IMR-90 (cell line): Measurements from ENCODE around the gene SLC19A2. TPM values are rescaled to one million over a fixed set of nuclear protein-coding genes. Genes with fewer than 3 reads are reported as not detected.

ENCODE experiments used
- ATAC-seq: fragments of 200-7000 bp; cut with Tn5 transposase; 2 replicates; pipeline ENCODE4 v1.9.1; 2020; ENCODE audit warnings: low read depth, mild to moderate bottlenecking, moderate library complexity
- BruUV-seq: library from RNA; stranded (reverse); fragments of 400-500 nt; replicated peaks from 2 replicates; lab custom pipeline; 2021; lab: Mats Ljungman, UMichigan
- CTCF ChIA-PET: fragments of 300-600 bp; formaldehyde crosslinking; extraction: SDS; loops from one replicate; lab custom pipeline; 2021; ENCODE audit warnings: antibody characterized with exemption; lab: Yijun Ruan, JAX
- POLR2A ChIA-PET: fragments of 300-600 bp; sonication (Branson Sonifier 250); formaldehyde crosslinking; loops from one replicate; lab custom pipeline; 2022; ENCODE audit warnings: antibody characterized with exemption; ENCODE audit not compliant: unreplicated experiment; lab: Charles Lee
- DNase-seq: peaks from one replicate; pipeline ENCODE4 v3.0.0; 2013
- H2AFZ ChIP-seq: replicated peaks from 2 replicates; pipeline ENCODE3; 2013; ENCODE audit warnings: low read length, mild to moderate bottlenecking; ENCODE audit not compliant: poor library complexity
- H2AK5ac ChIP-seq: 2 replicates; pipeline ENCODE4 v1.6.1; 2013; ENCODE audit warnings: low read depth, low read length, inconsistent platforms
- H2AK9ac ChIP-seq: replicated peaks from 2 replicates; pipeline ENCODE3; 2013; ENCODE audit warnings: mild to moderate bottlenecking, low read depth, low read length, moderate library complexity; ENCODE audit not compliant: poor library complexity
- H2BK120ac ChIP-seq: 2 replicates; pipeline ENCODE4 v1.6.1; 2013; ENCODE audit warnings: low read depth, low read length, inconsistent platforms
- H2BK15ac ChIP-seq: 3 replicates; pipeline ENCODE4 v1.6.1; 2013; ENCODE audit warnings: low read depth, low read length, inconsistent platforms
- H2BK20ac ChIP-seq: 2 replicates; pipeline ENCODE4 v1.6.1; 2013; ENCODE audit warnings: low read depth, mild to moderate bottlenecking, inconsistent platforms, low read length, moderate library complexity
- H2BK5ac ChIP-seq: 2 replicates; pipeline ENCODE4 v1.6.1; 2013; ENCODE audit warnings: mild to moderate bottlenecking, low read depth, low read length, inconsistent platforms; ENCODE audit not compliant: poor library complexity, severe bottlenecking
- H3K14ac ChIP-seq: replicated peaks from 2 replicates; pipeline ENCODE4 v1.6.1; 2013; ENCODE audit warnings: low read depth, low read length, inconsistent platforms
- H3K18ac ChIP-seq: 2 replicates; pipeline ENCODE4 v1.6.1; 2013; ENCODE audit warnings: low read depth, low read length, control low read depth
- H3K23ac ChIP-seq: 2 replicates; pipeline ENCODE4 v1.6.1; 2013; ENCODE audit warnings: low read depth, low read length, inconsistent platforms
- H3K27ac ChIP-seq: 2 replicates; pipeline ENCODE4 v1.5.1; 2013; ENCODE audit warnings: mild to moderate bottlenecking, control low read depth, low read length; ENCODE audit not compliant: insufficient read depth
- H3K27me3 ChIP-seq: 2 replicates; pipeline ENCODE4 v1.6.1; 2013; ENCODE audit warnings: low read length; ENCODE audit not compliant: control insufficient read depth, insufficient read depth
- H3K36me3 ChIP-seq: 2 replicates; pipeline ENCODE4 v1.6.1; 2013; ENCODE audit warnings: low read length, mixed read lengths; ENCODE audit not compliant: control insufficient read depth, insufficient read depth
- H3K4ac ChIP-seq: 2 replicates; pipeline ENCODE4 v1.6.1; 2013; ENCODE audit warnings: low read depth, low read length, inconsistent platforms
- H3K4me1 ChIP-seq: 2 replicates; pipeline ENCODE4 v1.6.1; 2013; ENCODE audit warnings: low read length, mixed read lengths; ENCODE audit not compliant: control insufficient read depth, insufficient read depth
- H3K4me2 ChIP-seq: 2 replicates; pipeline ENCODE4 v1.6.1; 2013; ENCODE audit warnings: low read depth, mild to moderate bottlenecking, control low read depth, low read length, moderate library complexity
- H3K4me3 ChIP-seq: 2 replicates; pipeline ENCODE4 v1.5.1; 2013; ENCODE audit warnings: low read depth, mild to moderate bottlenecking, control low read depth, low read length, moderate library complexity; ENCODE audit not compliant: insufficient read depth
- H3K56ac ChIP-seq: 2 replicates; pipeline ENCODE4 v1.6.1; 2013; ENCODE audit warnings: low read length, inconsistent platforms; ENCODE audit not compliant: insufficient read depth; ENCODE audit errors: extremely low read depth
- H3K79me1 ChIP-seq, 2 experiments: 2 replicates each; pipeline ENCODE4 v1.6.1; 2013; ENCODE audit warnings: low read length in 2 of 2, inconsistent platforms in 1 of 2, low read depth in 1 of 2
- H3K9ac ChIP-seq: 2 replicates; pipeline ENCODE4 v1.6.1; 2013; ENCODE audit warnings: low read depth, low read length, control low read depth
- H3K9me1 ChIP-seq: 2 replicates; pipeline ENCODE4 v1.6.1; 2013; ENCODE audit warnings: low read length, inconsistent platforms; ENCODE audit not compliant: insufficient read depth
- H3K9me3 ChIP-seq: 2 replicates; pipeline ENCODE4 v1.6.1; 2013; ENCODE audit warnings: low read length; ENCODE audit not compliant: control insufficient read depth, insufficient read depth
- H4K20me1 ChIP-seq: 2 replicates; pipeline ENCODE4 v1.6.1; 2013; ENCODE audit warnings: low read length, inconsistent platforms; ENCODE audit not compliant: insufficient read depth
- H4K5ac ChIP-seq: 2 replicates; pipeline ENCODE4 v1.6.1; 2013; ENCODE audit warnings: mild to moderate bottlenecking, low read depth, low read length, control low read depth
- H4K8ac ChIP-seq, 2 experiments: 2 replicates each; pipeline ENCODE4 v1.6.1; 2013; ENCODE audit warnings: low read depth in 2 of 2, low read length in 2 of 2, control low read depth in 1 of 2, inconsistent platforms in 1 of 2
- H4K91ac ChIP-seq: 2 replicates; pipeline ENCODE4 v1.6.1; 2013; ENCODE audit warnings: low read depth, low read length, inconsistent platforms; ENCODE audit not compliant: insufficient read depth
- ELK1 ChIP-seq: fragments of 150-350 bp; IDR thresholded peaks from 2 replicates; pipeline ENCODE4 v1.6.1; 2016; ENCODE audit warnings: low read depth, mild to moderate bottlenecking, low read length, moderate library complexity, borderline replicate concordance
- SMC3 ChIP-seq: fragments of 150-350 bp; IDR thresholded peaks from 2 replicates; pipeline ENCODE4 v1.6.1; 2016; ENCODE audit warnings: low read depth, mild to moderate bottlenecking, antibody characterized with exemption, low read length, moderate library complexity
- WGBS, 2 experiments: methylation state at CpG; one replicate each; pipeline versions ENCODE4 v1.1.5 to v1.1.7; 2013; ENCODE audit warnings: missing lambda C conversion rate in 2 of 2; ENCODE audit not compliant: insufficient read length in 1 of 2; ENCODE audit errors: extremely low coverage in 2 of 2; 5-methylcytosine and 5-hydroxymethylcytosine counted together
- dilution Hi-C: fragments of 300-500 bp; cut with HindIII; formaldehyde crosslinking; loops from one replicate; pipeline ENCODE4 v1.14.3; 2018; ENCODE audit warnings: low sequenced_read_pairs; ENCODE audit not compliant: unreplicated experiment
- in situ Hi-C: fragments of 300-500 bp; cut with MboI; formaldehyde crosslinking; loops from 3 replicates; pipeline ENCODE4 v1.14.3; 2019; ENCODE audit warnings: low sequenced_read_pairs, inconsistent platforms, mixed read lengths
- intact Hi-C: fragments of 100-400 bp; cut with micrococcal nuclease; formaldehyde crosslinking; loops from 2 replicates; pipeline ENCODE4 v1.10.0; 2022
- polyA plus RNA-seq, 3 experiments: library from polyadenylated mRNA; depleted of rRNA; stranded (reverse); fragments of >200 nt; gene quantifications; 2 replicates each; pipeline ENCODE4 v1.2.3, GENCODE V29; 2012; ENCODE audit warnings: low replicate concordance in 1 of 3
- total RNA-seq: library from RNA; depleted of rRNA; stranded (reverse); fragments of >200 nt; gene quantifications from 2 replicates; pipeline ENCODE4 v1.2.3, GENCODE V29; 2012
- TF ChIP-seq, protein P1 (sequence below): conservative IDR thresholded peaks from 2 replicates; pipeline ENCODE4 v1.5.1; 2012; ENCODE audit warnings: mild to moderate bottlenecking, low read depth, low read length, improper control_type of control experiment

Gene SLC19A2
- total and polyA plus RNA-seq, 2 of the 4 experiments (the other 2 are of a cell fraction): 3.6 to 5.2 TPM

DNA sequence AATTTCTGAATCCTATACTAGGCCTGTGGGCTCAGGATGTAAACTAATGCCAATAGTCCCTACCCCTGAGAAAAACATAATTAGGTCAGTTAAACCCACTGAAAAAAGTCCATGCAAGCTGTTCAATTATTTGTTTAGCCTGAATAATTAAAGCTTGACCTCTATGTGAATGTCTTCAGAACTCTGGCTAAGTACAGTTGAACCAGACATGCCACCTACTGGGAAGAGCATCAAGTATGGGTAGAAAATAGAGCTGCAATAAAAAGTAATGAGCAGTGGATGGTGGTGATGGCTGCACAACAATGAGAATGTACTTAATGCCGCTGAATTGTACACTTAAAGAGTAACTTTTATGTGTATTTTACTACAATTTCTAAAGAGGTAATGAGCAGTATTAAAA is 23.6 kb upstream of the SLC19A2 start:
- Histone ChIP-seq H2BK15ac (no peak overlapping the region), H3K4ac (no peak overlapping the region), H3K27me3 (no peaks in the 10 kb centered on the region; the same call in 1 of the 2 replicates), H3K79me1 (no peaks in the 10 kb centered on the region), H4K20me1 (no peaks in the 10 kb centered on the region), H2BK20ac (no peak overlapping the region), H3K56ac (no peak overlapping the region), H3K9me1 (no peaks in the 10 kb centered on the region), H3K4me2 (no peak overlapping the region), H2AK5ac (no peak overlapping the region), H2BK5ac (no peak overlapping the region), H3K9me3 (no peaks in the 10 kb centered on the region), H3K4me3 (no peak overlapping the region), H3K14ac (no peak overlapping the region), H3K18ac (no peak overlapping the region), H4K5ac (no peak overlapping the region), H4K91ac (no peak overlapping the region), H2BK120ac (no peak overlapping the region), H3K23ac (no peak overlapping the region), H3K4me1 (no peaks in the 10 kb centered on the region), H3K36me3 (no peaks in the 10 kb centered on the region), H2AFZ (no peak overlapping the region), H2AK9ac (no peak overlapping the region), H4K8ac (no peak overlapping the region), H3K27ac (no peak overlapping the region), H3K9ac (no peak overlapping the region)
- intact Hi-C loops: no loop called here
- no TSS peak for BruUV-seq
- no peak for DNase-seq
- in situ Hi-C loops: no loop called here
- WGBS, 2 experiments: no CpG with 5 or more reads among the region's 1 CpG
- POLR2A ChIA-PET: no interaction called here
- CTCF ChIA-PET: no interaction called here
- dilution Hi-C loops: no loop called here
- ATAC-seq: no peak
- TF ChIP-seq SMC3 (no peak), ELK1 (no peak)
- TF ChIP-seq, protein P1, sequence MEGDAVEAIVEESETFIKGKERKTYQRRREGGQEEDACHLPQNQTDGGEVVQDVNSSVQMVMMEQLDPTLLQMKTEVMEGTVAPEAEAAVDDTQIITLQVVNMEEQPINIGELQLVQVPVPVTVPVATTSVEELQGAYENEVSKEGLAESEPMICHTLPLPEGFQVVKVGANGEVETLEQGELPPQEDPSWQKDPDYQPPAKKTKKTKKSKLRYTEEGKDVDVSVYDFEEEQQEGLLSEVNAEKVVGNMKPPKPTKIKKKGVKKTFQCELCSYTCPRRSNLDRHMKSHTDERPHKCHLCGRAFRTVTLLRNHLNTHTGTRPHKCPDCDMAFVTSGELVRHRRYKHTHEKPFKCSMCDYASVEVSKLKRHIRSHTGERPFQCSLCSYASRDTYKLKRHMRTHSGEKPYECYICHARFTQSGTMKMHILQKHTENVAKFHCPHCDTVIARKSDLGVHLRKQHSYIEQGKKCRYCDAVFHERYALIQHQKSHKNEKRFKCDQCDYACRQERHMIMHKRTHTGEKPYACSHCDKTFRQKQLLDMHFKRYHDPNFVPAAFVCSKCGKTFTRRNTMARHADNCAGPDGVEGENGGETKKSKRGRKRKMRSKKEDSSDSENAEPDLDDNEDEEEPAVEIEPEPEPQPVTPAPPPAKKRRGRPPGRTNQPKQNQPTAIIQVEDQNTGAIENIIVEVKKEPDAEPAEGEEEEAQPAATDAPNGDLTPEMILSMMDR: no peak
